SK-N-MC (cell line): ENCODE measurements around the gene VANGL2.

Source experiments
- EZH2 ChIP-seq: fragments of 200-600 bp; sonication (generic); IDR thresholded peaks from one replicate; pipeline ENCODE4 v1.6.1; 2017; ENCODE audit warnings: antibody characterized with exemption
- FOXP2 ChIP-seq: optimal IDR thresholded peaks from 2 replicates; pipeline ENCODE3; 2011; ENCODE audit warnings: mild to moderate bottlenecking, moderate library complexity; ENCODE audit not compliant: insufficient read depth; ENCODE audit errors: extremely low read length, control extremely low read depth
- POLR2AphosphoS5 ChIP-seq: IDR thresholded peaks from 2 replicates; pipeline ENCODE4 v1.6.1; 2012; ENCODE audit warnings: mild to moderate bottlenecking, low read depth, low read length, borderline replicate concordance

GRCh38 chr1:160438317-160438918 lies 38.1 kb downstream of the VANGL2 start:
- TF ChIP-seq EZH2 (no peak), POLR2AphosphoS5 (no peak), FOXP2 (no peak)
